Hindlimb muscle (tissue), 1 donor: ENCODE results near the gene PCDHGB6. TPM values are rescaled to one million over a fixed set of nuclear protein-coding genes. Genes with fewer than 3 reads are reported as not detected.
"Not testable (repeated sequence)": the region's sequence is repeated elsewhere in the genome, so short reads cannot be mapped to it uniquely, and the experiment has no call there.

Experiments used
- DNase-seq: peaks from one replicate; pipeline ENCODE4 v3.0.0-alpha.2; 2013
- polyA plus RNA-seq: library from polyadenylated mRNA; unstranded; fragments of 120-200 nt; gene quantifications from one replicate; pipeline ENCODE4 v1.2.1, GENCODE V29; 2013; ENCODE audit not compliant: insufficient read length

The PCDHGB6 gene
- 4.0 TPM for polyA plus RNA-seq

DNA sequence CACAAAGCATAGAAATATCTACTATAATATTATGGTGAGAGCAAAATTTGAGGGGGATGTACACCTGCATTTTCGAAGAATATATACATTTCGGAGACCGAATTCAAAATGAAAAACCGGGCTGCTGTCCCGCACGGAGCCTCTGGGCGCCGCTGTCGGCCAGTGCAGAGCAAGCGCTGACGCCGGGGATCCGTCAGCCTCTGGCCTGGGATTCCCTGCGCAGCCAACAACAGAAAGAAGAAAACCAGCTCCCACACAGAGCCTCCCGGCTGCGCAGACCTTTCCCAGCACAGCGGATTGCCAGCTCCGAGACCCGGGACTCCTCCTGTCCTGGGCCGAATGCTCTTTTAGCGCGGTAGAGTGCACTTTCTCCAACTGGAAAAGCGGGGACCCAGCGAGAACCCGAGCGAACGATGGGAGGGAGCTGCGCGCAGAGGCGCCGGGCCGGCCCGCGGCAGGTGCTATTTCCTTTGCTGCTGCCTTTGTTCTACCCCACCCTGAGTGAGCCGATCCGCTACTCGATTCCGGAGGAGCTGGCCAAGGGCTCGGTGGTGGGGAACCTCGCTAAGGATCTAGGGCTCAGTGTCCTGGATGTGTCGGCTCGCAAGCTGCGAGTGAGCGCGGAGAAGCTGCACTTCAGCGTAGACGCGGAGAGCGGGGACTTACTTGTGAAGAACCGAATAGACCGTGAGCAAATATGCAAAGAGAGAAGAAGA is at the start of gene PCDHGB6:
Gene PCDHGB6, plus strand, starts transcription at position 232 of the 716 bp plus-strand sequence. Its CDS starts 182 bp downstream, at position 414.
- DNase-seq: peak; percentile 18

- DNase-seq: no peak
Measured at GRCh38 chr5:141359790-141360426, 47.9 kb upstream of the PCDHGB6 start, which contains the start of gene PCDHGB2. Gene PCDHGB2, plus strand, starts transcription at chr5:141359994. Its CDS starts 142 bp downstream, at chr5:141360136.

DNA sequence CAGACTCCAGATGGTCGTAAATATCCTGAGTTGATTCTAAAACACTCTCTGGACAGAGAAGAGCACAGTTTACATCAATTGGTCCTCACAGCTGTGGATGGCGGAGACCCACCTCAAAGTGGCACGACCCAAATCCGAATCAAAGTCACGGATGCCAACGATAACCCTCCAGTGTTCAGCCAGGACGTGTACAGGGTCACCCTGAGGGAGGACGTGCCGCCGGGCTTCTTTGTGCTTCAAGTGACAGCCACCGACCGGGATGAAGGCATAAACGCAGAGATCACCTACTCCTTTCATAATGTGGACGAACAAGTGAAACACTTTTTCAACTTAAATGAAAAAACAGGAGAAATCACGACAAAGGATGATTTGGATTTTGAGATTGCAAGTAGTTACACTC is 47.1 kb upstream of the PCDHGB6 start:
- DNase-seq: no peak

GRCh38 chr5:141362719-141363118 is 45.1 kb upstream of the PCDHGB6 start:
- DNase-seq: no peak

- DNase-seq: no peak
Measured at GRCh38 chr5:141363952-141364660, 43.7 kb upstream of the PCDHGB6 start, which contains the start of gene PCDHGA5. Gene PCDHGA5, plus strand, starts transcription at chr5:141364162. Its CDS starts 169 bp downstream, at chr5:141364331.

DNA sequence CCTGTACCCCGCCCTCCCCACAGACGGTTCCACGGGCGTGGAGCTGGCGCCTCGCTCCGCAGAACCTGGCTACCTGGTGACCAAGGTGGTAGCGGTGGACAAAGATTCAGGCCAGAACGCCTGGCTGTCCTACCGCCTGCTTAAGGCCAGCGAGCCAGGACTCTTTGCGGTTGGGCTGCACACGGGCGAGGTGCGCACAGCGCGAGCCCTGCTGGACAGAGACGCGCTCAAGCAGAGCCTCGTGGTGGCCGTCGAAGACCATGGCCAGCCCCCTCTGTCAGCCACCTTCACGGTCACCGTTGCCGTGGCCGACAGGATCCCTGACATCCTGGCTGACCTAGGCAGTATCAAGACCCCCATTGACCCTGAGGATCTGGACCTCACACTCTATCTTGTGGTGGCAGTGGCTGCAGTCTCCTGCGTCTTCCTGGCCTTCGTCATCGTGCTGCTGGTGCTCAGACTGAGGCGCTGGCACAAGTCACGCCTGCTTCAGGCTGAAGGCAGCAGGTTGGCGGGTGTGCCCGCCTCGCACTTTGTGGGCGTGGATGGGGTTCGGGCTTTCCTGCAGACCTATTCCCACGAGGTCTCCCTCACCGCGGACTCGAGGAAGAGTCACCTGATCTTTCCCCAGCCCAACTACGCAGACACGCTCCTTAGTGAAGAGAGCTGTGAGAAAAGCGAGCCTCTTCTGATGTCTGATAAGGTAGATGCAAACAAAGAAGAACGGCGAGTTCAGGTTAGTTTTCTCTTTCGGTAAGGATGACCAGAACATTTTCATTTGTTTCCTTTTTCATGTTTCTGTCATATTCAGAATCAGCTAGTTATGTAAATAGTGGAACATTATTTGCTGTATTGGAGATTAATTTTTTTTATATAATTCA is 41.6 kb upstream of the PCDHGB6 start:
- no peak for DNase-seq

GRCh38 chr5:141369994-141370848 is 37.6 kb upstream of the PCDHGB6 start, which contains the start of gene PCDHGB3:
Gene PCDHGB3, plus strand, starts transcription at chr5:141370242. Its CDS starts 153 bp downstream, at chr5:141370395.
- no peak for DNase-seq

- DNase-seq: no peak
Measured at GRCh38 chr5:141371572-141372475, 36.0 kb upstream of the PCDHGB6 start.

DNA sequence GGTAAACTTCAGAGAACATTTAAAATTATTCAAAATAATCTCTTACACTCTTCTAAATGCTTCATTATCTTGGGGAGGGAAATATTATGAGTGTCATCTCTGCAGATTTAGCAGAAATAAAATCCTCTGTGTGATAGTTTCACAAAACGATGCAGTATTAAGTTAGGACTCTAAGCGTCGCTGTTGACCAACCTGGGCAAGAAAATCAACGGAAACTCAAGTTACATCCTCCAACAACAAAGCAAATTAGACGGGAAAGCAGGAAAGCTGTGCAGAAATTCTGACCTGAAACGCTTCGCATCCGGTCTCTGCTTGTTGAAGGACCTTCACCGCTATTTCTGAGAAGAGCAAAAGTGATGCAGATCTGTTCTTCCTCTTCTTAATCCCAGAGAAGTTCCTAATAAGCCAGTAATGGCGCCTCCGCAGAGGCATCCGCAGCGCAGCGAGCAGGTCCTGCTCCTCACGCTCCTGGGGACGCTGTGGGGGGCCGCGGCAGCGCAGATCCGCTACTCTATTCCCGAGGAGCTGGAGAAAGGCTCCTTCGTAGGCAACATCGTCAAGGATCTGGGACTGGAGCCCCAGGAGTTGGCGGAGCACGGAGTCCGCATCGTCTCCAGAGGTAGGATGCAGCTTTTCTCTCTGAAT is 34.0 kb upstream of the PCDHGB6 start, which contains the start of gene PCDHGA6:
Gene PCDHGA6, plus strand, starts transcription at position 219 of the 645 bp plus-strand sequence. Its CDS starts 193 bp downstream, at position 412.
- DNase-seq: no peak

GRCh38 chr5:141374627-141375026 is 33.2 kb upstream of the PCDHGB6 start:
- DNase-seq: no peak

DNA sequence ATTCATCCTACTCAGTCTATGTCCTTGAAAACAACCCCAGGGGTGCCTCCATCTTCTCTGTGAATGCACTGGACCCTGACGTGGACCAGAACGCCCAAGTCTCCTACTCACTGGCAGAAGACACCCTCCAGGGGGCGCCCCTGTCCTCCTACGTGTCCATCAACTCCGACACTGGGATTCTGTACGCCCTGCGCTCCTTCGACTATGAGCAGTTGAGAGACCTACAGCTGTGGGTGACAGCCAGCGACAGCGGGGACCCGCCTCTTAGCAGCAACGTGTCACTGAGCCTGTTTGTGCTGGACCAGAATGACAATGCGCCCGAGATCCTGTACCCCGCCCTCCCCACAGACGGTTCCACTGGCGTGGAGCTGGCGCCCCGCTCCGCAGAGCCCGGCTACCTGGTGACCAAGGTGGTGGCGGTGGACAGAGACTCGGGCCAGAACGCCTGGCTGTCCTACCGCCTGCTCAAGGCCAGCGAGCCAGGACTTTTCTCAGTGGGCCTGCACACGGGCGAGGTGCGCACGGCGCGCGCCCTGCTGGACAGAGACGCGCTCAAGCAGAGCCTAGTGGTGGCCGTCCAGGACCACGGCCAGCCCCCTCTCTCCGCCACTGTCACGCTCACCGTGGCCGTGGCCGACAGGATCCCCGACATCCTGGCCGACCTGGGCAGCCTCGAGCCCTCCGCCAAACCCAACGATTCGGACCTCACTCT is 32.2 kb upstream of the PCDHGB6 start:
- DNase-seq: not testable (repeated sequence)

- DNase-seq: no peak
Measured at GRCh38 chr5:141382469-141383294, 25.1 kb upstream of the PCDHGB6 start, which contains the start of gene PCDHGA7. Gene PCDHGA7, plus strand, starts transcription at chr5:141382742. Its CDS starts 158 bp downstream, at chr5:141382900.

DNA sequence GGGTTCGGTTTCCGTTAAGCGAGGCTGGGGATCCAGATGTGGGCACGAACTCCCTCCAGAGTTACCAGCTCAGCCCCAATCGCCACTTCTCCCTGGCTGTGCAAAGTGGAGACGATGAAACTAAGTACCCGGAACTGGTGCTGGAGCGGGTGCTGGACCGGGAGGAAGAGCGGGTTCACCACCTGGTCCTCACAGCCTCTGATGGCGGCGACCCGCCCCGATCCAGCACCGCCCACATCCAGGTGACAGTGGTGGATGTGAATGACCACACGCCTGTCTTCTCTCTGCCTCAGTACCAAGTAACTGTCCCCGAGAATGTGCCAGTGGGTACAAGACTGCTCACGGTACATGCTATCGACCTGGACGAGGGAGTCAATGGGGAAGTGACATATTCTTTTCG is 24.5 kb upstream of the PCDHGB6 start:
- DNase-seq: no peak

- DNase-seq: no peak
Measured at GRCh38 chr5:141384471-141385267, 23.2 kb upstream of the PCDHGB6 start.

DNA sequence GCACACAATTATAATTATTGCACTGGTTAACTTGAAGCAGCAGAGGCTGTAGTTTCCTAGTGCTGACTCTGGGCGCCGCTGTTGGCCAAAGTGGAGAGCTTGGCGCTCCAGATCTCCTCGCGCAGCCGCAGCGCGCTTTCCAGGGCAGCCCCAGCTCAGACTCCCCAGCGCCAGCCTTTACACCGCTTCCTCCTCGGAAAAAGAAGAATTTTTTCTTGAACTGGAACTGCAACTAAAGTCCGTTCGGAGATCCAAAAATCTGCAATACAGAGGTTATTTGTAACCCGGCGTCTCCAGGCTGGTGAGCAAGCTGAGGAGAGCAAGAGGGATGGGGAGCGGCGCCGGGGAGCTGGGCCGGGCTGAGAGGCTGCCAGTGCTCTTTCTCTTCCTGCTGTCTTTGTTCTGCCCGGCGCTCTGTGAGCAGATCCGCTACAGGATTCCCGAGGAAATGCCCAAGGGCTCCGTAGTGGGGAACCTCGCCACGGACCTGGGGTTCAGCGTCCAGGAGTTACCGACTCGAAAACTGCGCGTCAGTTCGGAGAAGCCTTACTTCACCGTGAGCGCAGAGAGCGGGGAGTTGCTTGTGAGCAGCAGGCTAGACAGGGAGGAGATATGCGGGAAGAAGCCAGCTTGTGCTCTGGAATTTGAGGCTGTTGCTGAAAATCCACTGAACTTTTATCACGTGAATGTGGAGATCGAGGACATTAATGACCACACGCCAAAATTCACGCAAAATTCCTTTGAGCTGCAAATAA is 20.1 kb upstream of the PCDHGB6 start, which contains the start of gene PCDHGB4:
Gene PCDHGB4, plus strand, starts transcription at position 142 of the 755 bp plus-strand sequence. Its CDS starts 187 bp downstream, at position 329.
- DNase-seq: not testable (repeated sequence)

DNA sequence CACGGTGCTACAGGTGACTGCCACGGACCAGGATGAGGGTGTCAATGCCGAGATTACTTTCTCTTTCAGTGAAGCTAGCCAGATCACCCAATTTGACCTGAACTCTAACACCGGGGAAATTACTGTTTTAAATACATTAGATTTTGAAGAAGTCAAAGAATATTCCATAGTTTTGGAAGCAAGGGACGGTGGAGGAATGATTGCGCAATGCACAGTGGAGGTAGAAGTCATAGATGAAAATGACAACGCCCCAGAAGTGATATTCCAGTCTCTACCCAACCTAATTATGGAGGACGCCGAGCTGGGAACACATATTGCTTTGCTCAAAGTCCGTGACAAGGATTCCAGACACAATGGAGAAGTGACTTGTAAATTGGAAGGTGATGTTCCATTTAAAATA is 19.2 kb upstream of the PCDHGB6 start:
- no peak for DNase-seq
